ENCODE data around the gene EIF6. TPM values are rescaled to one million over a fixed set of nuclear protein-coding genes. Genes with fewer than 3 reads are reported as not detected.
A peak's percentile ranks its signal among the peaks of the same experiment; 100 is the strongest.
"Not testable (repeated sequence)": the region's sequence is repeated elsewhere in the genome, so short reads cannot be mapped to it uniquely, and the experiment has no call there.

The EIF6 gene
- total RNA-seq, 1 donor from 2014 or later = 88.0 TPM

DNA sequence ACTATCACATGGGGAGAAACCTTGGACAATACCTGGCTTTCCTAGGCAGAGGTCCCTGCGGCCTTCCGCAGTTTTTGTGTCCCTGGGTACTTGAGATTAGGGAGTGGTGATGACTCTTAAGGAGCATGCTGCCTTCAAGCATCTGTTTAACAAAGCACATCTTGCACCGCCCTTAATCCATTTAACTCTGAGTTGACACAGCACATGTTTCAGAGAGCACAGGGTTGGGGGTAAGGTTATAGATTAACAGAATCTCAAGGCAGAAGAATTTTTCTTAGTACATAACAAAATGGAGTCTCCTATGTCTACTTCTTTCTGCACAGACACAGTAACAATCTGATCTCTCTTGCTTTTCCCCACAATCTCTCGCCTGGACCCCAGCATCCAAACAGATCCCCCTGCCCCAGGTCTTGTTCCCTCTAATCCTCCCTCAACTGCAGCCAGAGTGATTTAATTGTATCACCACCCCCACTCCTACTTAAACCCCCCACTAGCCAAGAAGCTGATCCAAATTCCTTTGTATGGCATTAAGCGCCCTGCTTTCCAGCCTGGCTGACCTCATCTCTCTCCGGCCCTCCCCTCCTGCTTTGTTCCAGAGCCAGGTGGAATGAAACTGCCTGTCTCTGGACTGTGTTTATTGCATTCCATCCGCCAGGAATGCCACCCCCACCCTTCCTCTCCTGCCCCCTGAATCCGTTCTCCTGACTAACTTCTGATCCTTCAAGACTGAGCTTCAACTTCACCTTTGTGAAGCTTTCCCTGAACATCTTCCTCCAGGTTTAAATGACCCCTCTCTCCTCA is 21.6 kb downstream of the EIF6 start:
- DNase-seq (ENCODE audit: low read depth) = not testable (repeated sequence)

DNA sequence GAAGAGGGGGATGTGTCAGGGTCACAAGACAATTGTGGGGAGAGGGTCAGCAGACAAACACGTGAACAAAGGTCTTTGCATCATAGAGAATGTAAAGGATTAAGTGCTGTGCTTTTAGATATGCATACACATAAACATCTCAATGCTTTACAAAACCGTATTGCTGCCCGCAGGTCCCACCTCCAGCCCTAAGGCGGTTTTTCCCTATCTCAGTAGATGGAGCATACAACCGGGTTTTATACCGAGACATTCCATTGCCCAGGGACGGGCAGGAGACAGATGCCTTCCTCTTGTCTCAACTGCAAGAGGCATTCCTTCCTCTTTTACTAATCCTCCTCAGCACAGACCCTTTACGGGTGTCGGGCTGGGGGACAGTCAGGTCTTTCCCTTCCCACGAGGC is 22.3 kb downstream of the EIF6 start:
- DNase-seq (ENCODE audit: low read depth) = not testable (repeated sequence)

DNA sequence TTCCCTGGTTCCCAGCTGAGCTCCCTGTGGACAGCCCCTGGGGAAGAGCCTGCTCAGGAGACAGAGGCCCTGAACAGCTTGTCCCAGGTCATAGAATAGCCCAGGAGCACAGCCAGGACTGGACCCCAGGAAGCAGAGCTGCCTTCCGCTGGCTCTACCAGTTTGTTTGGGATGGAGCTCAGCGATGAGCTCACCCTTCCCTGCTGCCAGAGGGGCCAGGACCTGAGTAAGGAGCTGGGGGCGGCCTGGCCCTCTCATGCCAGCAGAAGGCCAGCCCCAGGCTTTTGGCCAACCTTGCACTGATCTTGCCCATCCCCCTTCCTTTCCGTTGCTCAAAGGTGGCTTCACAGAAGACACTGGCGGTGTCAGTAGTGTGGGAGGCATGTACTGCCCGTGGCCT is 24.1 kb downstream of the EIF6 start:
- DNase-seq (ENCODE audit: low read depth) = no peak

DNA sequence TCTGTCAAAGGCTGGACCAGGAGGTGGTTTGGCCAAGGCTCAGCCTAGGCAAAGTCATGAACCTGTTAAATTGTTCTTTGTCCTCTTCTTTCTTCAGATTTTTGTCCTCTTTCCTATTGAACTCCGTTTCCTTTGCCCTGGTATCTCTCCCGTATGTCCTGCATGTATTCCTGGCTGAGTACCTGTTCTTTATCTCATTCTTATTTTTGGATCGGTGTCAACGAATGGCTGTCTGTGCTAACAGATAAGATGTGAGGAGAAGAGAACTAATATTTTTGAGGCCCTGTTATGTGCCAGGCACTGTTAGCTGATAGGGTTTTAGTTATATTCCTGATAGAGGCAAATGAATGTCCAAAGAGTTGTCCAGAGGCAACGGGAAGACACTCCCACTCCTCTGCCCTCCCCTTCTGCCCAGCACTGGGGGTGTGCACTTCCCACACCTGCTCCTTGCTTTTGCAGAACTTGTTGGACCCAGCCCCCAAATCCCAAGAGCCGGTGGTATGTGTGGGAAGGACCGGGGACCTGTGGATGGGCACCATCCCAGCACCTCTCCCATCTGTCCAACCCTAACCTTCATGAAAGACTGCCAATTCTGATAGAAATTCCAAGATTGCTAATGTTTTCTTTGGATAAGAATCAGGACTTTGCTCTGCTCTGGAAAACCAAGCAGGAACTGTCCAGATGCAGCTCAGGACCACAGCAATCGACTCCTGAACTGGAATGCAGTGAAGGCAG is 27.2 kb downstream of the EIF6 start:
- no peak for DNase-seq (ENCODE audit: low read depth)

DNA sequence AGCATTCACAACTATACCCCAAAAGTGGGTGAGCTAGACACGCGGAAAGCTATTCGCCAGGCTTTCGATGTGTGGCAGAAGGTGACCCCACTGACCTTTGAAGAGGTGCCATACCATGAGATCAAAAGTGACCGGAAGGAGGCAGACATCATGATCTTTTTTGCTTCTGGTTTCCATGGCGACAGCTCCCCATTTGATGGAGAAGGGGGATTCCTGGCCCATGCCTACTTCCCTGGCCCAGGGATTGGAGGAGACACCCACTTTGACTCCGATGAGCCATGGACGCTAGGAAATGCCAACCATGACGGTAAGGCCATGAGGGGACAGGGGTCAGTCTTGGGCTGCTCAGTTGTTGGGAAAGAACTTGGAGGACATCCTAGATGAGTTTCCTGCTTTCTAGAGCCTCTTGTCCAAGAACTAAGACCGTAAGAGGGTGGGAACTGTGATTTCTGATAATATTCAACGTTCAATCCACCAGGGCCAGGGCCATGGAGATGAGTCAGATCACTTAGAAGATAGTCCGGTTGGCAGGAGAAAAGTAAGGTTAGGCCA is 30.0 kb downstream of the EIF6 start:
- no peak for DNase-seq (ENCODE audit: low read depth)

DNA sequence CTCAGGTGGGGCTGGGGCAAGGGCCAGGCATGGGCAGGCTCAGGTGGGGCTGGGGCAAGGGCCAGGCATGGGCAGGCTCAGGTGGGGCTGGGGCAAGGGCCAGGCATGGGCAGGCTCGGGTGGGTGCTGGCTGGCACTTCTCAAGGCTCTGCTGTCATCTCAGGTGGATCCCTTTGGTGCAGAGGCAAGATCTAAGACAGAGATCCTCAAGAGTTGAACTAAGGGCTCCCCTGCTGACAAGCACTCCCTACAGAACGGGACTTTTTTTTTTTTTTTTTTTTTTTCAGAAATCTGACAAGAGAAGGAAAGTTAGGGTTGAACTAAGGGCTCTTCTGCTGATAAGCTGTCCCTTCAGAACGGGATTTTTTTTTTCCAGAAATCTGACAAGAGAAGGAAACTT is 31.6 kb downstream of the EIF6 start:
- DNase-seq (ENCODE audit: low read depth) = no peak

DNA sequence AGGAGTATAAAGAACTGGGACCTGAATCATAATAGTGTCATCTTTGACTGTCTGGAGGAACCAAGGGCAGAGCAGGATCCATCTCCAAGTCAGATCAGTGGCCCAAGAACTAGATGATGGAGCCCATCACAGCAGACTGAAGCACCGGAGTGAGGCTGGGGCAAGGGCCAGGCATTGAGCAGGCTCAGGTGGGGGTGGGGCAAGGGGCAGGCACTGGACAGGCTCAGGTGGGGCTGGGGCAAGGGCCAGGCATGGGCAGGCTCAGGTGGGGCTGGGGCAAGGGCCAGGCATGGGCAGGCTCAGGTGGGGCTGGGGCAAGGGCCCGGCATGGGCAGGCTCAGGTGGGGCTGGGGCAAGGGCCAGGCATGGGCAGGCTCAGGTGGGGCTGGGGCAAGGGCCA is 32.0 kb downstream of the EIF6 start:
- DNase-seq (ENCODE audit: low read depth) = not testable (repeated sequence)

DNA sequence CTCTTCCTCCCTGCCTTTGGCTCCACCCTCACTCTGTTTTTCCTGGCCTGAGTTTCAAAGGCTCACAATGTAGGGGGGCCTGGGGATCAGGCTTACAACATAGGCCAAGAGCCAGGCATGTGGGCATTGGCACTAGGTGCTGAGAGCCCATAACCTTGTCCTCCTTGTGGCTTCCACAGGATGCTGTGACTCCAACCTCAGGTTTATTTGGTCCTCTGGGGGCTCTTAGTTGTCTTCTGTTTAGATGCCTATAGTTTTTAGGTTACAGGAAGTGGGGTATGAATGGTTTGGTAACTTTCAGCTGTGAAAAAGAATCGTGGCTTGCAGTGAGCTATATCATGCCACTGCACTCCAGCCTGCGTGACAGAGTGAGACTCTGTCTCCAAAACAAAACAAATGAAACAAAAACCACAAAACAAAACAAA is 32.5 kb downstream of the EIF6 start:
- no peak for DNase-seq (ENCODE audit: low read depth)

DNA sequence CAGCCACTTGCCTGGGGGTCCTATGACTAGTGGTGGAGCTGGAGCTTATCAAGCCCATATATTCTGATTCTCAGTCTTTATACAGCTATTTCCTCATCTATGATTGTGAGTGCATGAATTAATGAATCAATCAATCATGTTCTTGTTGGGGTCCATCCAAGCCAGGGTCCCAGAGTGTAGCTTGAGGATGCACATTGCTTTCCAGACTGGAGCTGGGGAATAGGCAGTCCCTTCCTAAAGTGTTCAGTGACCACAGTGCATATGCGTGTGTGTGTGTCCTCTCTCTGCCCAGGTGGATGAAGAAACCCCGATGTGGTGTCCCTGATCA is 33.0 kb downstream of the EIF6 start:
- no peak for DNase-seq (ENCODE audit: low read depth)

DNA sequence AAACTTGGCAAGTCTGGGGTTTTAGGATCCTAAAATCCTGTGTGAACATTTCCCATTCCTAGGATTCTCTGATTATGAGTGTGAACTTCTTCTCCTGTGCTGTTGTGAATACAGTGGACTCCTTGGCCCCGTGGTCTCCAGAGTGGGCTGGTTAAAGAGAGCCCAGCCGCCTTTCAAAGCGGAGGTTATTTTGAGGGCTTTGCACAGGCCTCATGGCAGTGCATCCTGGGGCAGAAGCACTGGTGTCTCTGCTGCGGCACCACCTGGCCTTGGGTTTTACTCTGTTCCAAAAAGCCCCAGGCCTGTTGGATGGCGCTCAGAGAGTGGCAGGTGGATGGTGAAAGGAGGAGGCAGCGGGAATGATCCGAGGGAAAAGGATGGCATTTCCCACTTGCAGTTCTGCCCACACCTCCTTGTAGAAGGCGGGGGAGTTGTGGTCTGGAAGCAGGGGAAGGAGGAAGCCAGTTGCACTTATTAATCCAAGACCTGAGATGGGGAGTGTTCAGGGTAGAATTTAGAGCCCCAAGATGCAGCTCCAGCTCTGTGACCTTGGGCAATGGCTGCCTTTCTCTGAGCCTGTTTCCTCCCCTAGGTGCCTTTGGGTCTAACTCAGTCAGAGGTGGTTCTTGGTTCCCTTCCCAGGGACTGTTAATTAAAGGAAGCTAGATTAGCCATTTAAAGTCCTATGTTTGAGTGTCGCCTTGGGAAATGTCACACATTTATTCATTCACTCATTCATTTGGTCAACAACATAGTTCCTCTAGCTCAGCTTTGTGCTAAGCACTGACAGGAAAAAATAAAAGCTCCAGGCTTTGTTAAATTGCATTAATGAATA is 35.7 kb downstream of the EIF6 start:
- peak; percentile 30 for DNase-seq (ENCODE audit: low read depth)

DNA sequence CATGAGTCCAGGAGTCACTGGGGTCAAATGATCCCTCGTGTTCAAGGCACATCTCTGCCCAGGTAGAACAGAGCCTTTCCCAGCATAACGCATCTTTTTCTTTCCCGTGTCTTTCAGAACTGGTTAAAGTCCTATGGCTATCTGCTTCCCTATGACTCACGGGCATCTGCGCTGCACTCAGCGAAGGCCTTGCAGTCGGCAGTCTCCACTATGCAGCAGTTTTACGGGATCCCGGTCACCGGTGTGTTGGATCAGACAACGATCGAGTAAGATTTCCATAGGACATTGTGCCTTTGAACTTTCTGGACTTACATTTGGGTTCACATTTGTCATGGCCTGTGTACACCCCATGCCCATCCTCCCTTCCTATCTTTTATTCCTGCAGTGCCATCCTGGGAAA is 37.8 kb downstream of the EIF6 start:
- DNase-seq (ENCODE audit: low read depth) = no peak

DNA sequence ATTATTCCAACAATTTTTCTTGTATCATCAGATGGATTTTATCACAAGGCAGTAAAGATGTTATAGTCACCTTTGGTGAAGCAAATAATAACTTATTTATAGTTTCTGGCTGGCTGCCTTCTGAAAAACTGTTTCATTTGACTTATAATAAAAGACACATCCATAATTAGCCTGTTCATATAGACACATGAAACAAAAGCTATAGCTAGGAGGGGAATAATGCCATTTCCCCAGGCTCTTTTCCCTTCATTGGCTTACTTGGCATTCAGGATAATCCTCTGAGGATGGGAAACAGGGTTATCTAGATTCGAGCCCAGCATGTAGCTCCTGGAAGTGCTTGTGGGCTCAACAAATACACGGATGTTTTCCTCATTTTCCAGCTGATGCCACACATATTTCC is 40.6 kb downstream of the EIF6 start:
- no peak for DNase-seq (ENCODE audit: low read depth)

DNA sequence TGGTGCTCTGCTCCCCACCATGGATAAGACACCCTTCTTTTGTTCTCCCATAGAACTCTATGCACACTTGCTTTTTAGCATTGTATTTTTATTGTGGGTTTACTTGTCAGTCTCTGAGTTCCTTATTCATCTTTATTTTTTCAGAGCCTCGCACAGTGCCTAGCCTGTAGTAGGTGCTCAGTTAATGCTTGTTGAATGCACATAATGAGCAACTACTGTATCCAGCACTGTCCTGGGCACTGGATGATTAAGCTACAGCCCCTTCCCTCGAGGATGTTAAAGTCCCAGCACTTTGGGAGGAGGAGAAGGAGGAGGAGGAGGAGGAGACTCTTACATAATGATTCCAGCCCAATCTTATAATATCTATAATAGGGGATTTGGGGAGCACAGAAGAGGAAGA is 41.3 kb downstream of the EIF6 start:
- DNase-seq (ENCODE audit: low read depth) = no peak

DNA sequence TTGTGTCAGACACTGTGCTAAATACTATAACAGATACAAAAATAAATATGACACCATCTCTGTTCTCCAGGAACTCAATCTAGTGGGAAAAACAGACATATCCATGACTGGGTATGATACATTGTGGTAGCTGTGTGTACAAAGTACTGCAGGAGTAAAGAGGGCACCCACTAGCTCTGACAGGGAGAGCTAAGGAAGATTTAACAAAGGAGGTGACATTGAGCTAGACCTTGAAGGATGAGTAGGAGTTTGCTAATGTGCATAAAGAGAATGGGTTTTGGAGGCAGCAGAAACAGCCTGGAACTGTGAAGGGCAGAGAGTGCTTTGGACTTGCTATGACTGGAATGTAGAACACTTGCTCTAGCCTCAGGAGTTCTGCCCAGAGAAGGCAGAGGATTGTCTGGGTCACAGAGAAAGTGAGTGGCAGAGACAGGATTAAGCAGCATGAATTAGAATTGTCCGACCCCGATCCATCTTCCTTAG is 43.7 kb downstream of the EIF6 start:
- peak; percentile 22 for DNase-seq (ENCODE audit: low read depth)

DNA sequence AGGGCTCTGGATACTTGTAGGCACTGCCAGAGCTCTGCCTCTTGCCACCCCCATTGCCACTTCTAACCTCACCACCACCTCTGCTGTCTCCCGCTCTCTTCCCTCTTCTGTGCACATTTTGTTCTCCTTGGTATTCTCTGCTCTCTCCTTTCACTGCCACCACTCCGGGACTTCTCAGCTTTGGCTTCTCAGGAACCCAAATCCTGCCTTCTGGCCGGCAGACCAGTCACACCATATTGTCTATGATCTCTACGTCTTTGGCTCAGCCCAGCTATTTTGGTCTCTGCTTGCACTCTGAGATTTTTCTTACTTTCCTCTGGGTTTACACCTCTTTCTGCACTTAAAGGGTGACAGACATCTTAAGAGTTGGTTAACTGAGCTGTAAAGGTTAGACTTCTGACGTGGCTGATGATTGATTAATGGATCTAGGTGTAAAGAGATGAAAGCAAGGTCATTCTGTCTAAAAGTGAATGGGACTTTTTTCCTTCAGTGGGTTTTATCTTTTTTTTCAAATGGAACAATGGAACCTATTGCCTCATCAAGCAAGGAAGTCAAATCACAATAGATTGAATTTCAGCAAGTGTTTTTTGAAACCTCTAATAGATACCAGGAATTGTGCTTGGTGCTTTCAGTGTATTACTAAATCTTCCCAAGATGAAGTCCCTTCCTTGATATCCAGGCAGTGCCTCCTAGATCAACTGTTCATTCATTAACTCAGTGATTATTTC is 44.3 kb downstream of the EIF6 start:
- no peak for DNase-seq (ENCODE audit: low read depth)

DNA sequence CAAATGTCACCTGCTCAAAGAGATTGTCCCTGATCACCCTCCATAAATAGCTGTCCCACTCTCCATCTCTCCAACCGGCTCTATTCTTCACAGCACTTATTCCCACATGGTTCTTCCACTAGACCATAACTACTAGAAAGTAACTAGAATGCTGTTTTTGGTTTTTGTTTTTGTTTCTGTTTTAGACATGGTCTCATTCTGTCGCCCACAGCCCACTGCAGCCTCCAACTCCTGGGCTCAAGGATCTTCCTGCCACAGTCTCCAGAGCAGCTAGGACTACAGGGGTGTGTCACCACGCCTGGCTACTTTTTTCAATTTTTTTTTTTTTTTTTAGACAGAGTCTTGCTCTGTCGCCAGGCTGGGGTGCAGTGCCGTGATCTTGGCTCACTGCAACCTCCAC is 45.8 kb downstream of the EIF6 start:
- no peak for DNase-seq (ENCODE audit: low read depth)

DNA sequence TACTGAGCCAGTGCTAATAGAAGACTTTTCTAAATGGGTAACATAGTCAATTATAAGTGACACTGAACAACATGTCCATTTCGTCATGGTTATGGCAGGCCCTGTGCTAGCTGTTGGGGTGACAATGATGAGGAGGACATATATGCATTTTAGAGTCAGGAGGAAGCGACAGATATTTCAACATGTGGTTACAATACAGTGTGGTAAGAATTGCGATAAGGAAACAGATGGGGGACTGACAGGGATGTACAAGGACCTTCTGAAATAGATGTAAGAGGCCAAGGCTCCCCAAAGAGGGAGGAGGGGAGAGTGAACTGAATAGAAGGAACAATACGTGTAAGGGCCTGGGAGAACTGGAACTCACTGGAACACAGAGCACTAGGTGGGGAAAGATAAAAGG is 46.4 kb downstream of the EIF6 start:
- no peak for DNase-seq (ENCODE audit: low read depth)

DNA sequence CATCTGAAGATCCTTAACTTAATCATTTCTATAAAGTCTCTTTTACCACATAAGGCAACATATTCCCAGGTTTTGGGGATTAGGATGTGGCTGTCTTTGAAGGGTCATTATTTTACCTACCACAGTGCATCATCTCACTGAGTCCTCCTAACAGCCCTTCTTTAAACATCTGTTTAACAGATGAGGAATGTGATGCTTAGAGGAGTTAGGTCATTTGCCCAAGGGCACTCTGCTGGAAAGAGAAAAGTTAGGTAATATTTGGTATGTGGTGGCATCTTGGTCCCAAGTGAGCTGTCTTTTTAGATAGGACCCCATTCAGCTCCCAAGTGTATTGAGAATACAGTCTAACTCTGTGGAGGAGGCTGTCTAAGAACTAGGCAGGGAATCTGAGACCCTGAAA is 47.1 kb downstream of the EIF6 start:
- no peak for DNase-seq (ENCODE audit: low read depth)

DNA sequence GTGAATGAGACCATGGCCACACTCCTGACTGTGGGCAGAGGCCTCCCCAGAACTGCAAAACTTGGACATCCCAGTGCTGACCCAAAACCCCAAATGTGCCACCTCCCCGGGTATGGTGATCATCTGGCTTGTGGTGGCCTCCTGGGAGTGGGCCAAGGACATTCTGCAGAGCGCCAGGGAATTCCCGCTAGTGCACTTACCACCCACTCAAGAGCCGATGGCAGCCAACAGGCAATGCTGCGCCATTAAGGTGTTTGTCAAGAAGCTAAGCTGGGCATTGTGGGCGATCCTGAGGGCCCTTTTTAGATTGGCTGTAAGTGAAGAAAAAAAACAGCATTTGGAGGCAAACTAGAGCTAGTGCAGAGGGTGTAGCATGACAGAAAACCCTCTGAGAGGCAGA is 48.7 kb downstream of the EIF6 start:
- peak; percentile 13 for DNase-seq (ENCODE audit: low read depth)

DNA sequence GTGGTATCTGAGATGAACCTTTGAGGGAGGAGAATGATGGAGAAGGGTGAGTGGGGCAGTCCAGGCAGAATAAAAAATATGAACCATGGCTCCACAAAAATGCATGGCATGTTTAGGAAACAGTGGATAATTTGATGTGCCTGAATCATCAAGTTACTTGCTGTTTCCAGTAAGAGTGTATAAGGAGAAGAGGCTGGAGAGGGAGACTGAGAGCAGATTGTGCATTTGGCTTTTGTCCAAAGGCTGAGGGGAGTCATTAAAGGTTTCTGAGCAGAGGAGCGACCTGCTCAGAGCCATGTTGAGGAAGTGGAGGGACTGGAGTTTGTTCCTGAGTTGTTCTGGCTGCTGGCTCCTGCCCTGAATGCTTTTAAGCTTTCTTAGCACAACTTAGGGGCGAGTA is 52.0 kb downstream of the EIF6 start:
- no peak for DNase-seq (ENCODE audit: low read depth)
